ENCODE data around the gene NEFH.

The NEFH gene

GRCh38 chr22:29469755-29470154, 10.3 kb upstream of the NEFH start:
- DNase-seq, result no peak

GRCh38 chr22:29470159-29470855, 9.7 kb upstream of the NEFH start:
- peak; percentile 72 to 75 for DNase-seq

GRCh38 chr22:29473001-29473400, 7.0 kb upstream of the NEFH start:
- no peak for DNase-seq

- no peak for DNase-seq
These were observed 4.5 kb upstream of the NEFH start for GRCh38 chr22:29475550-29475949.

GRCh38 chr22:29476116-29476515, 3.9 kb upstream of the NEFH start:
- no peak for DNase-seq

GRCh38 chr22:29477723-29478318, 2.2 kb upstream of the NEFH start:
- no peak for DNase-seq

GRCh38 chr22:29478326-29479276, 1.4 kb upstream of the NEFH start:
- DNase-seq, result peak in 1 of 2 donors; percentile 14

- DNase-seq, result no peak
These were observed 169 bp downstream of the NEFH start for GRCh38 chr22:29480262-29480511.

- DNase-seq, result peak; percentile 75 to 89
These were observed 670 bp downstream of the NEFH start for GRCh38 chr22:29480512-29481264.

GRCh38 chr22:29481265-29482000, 1.4 kb downstream of the NEFH start:
- DNase-seq, result peak; percentile 32 to 63

GRCh38 chr22:29482253-29482652, 2.2 kb downstream of the NEFH start:
- DNase-seq, result no peak

GRCh38 chr22:29482726-29483125, 2.7 kb downstream of the NEFH start:
- no peak for DNase-seq

GRCh38 chr22:29483254-29483653, 3.2 kb downstream of the NEFH start:
- DNase-seq, result no peak

GRCh38 chr22:29484642-29485041, 4.6 kb downstream of the NEFH start:
- DNase-seq, result peak; percentile 54 to 84

- no peak for DNase-seq
These were observed 5.4 kb downstream of the NEFH start for GRCh38 chr22:29485448-29485847.

GRCh38 chr22:29487426-29487986, 7.5 kb downstream of the NEFH start:
- peak in 1 of 2 donors; percentile 23 for DNase-seq

GRCh38 chr22:29489127-29489780, 9.2 kb downstream of the NEFH start:
- peak; percentile 80 to 84 for DNase-seq

GRCh38 chr22:29491012-29491411, 11.0 kb downstream of the NEFH start:
- DNase-seq, result no peak

GRCh38 chr22:29493636-29494035, 13.6 kb downstream of the NEFH start:
- DNase-seq, result no peak

GRCh38 chr22:29499852-29500251, 19.8 kb downstream of the NEFH start:
- DNase-seq, result no peak

- DNase-seq, result peak; percentile 10 to 44
These were observed 23.9 kb downstream of the NEFH start for GRCh38 chr22:29503811-29504372.
